SJCRH30 (cell line): ENCODE results near the gene FLT4. TPM values are rescaled to one million over a fixed set of nuclear protein-coding genes. Genes with fewer than 3 reads are reported as not detected.

Experiments
- DNase-seq, 2 experiments: peaks; one replicate each; pipeline ENCODE4 v3.0.0-alpha.2; 2015 to 2020
- H3K27ac ChIP-seq: fragments of 250-450 bp; sonication (Bioruptor Pico); 2 replicates; pipeline ENCODE4 v1.5.1; 2020; ENCODE audit warnings: mild to moderate bottlenecking, moderate library complexity
- H3K27me3 ChIP-seq: fragments of 250-450 bp; sonication (Bioruptor Pico); 2 replicates; pipeline ENCODE4 v1.5.1; 2020; ENCODE audit warnings: mild to moderate bottlenecking, moderate library complexity
- H3K36me3 ChIP-seq: fragments of 250-450 bp; sonication (Bioruptor Pico); 2 replicates; pipeline ENCODE4 v1.5.1; 2020; ENCODE audit warnings: mild to moderate bottlenecking, moderate library complexity
- H3K4me1 ChIP-seq: fragments of 250-450 bp; sonication (Bioruptor Pico); 2 replicates; pipeline ENCODE4 v1.5.1; 2020; ENCODE audit warnings: mild to moderate bottlenecking, moderate library complexity
- H3K4me3 ChIP-seq: fragments of 250-450 bp; sonication (Bioruptor Pico); 2 replicates; pipeline ENCODE4 v1.5.1; 2020; ENCODE audit warnings: mild to moderate bottlenecking, moderate library complexity
- H3K9me3 ChIP-seq: fragments of 250-450 bp; sonication (Bioruptor Pico); replicated peaks from 2 replicates; pipeline ENCODE4 v1.5.1; 2020; ENCODE audit warnings: mild to moderate bottlenecking, moderate library complexity
- total RNA-seq: library from RNA; depleted of rRNA; stranded (reverse); fragments of >200 nt; shearing (Covaris generic); gene quantifications from 2 replicates; pipeline ENCODE4 v1.2.3, GENCODE V29; 2014; rRNA removed

Gene FLT4
- total RNA-seq, 1 experiment from 2014 or later, result 0.08 TPM

GRCh38 chr5:180555168-180555921, 94.1 kb downstream of the FLT4 start:
- Histone ChIP-seq H3K36me3 (peaks cover 40% of the 10 kb centered on the region), H3K9me3 (no peaks in the 10 kb centered on the region), H3K4me1 (no peaks in the 10 kb centered on the region), H3K27ac (no peak overlapping the region), H3K27me3 (no peaks in the 10 kb centered on the region), H3K4me3 (no peak overlapping the region)
- DNase-seq, result no peak

- Histone ChIP-seq H3K4me1 (no peaks in the 10 kb centered on the region), H3K36me3 (peaks cover 38% of the 10 kb centered on the region), H3K4me3 (no peak overlapping the region), H3K27me3 (no peaks in the 10 kb centered on the region), H3K9me3 (no peaks in the 10 kb centered on the region), H3K27ac (no peak overlapping the region)
- DNase-seq, result no peak
These were observed 95.9 kb downstream of the FLT4 start for GRCh38 chr5:180553530-180553929.

Other genes starting within 250 kb of the FLT4 start
- 26.1 and 28.2 TPM in 2 replicates for gene CNOT6, start 155.2 kb downstream of the FLT4 start, total RNA-seq
- gene SCGB3A1, start 58.1 kb downstream of the FLT4 start, total RNA-seq, result not detected in 2 replicates
- gene OR2Y1, start 90.5 kb upstream of the FLT4 start, total RNA-seq, result not detected in 2 replicates
- 85.6 and 88.5 TPM in 2 replicates for gene MGAT1, start 153.2 kb upstream of the FLT4 start, total RNA-seq
- 31.5 and 43.1 TPM in 2 replicates for gene ZFP62, start 211.7 kb upstream of the FLT4 start, total RNA-seq
- gene BTNL8, start 249.6 kb upstream of the FLT4 start, total RNA-seq, result not detected in 2 replicates